BJ (cell line): Measurements from ENCODE around the gene SAMD4B. TPM values are rescaled to one million over a fixed set of nuclear protein-coding genes. Genes with fewer than 3 reads are reported as not detected.

ENCODE experiments used
- CTCF ChIA-PET: fragments of 350-600 bp; formaldehyde crosslinking; extraction: SDS; loops from one replicate; lab custom pipeline; 2021; ENCODE audit warnings: antibody characterized with exemption, inconsistent platforms; lab: Yijun Ruan, JAX
- POLR2A ChIA-PET: fragments of 300-600 bp; sonication (Branson Sonifier 250); formaldehyde crosslinking; extraction: SDS; loops from one replicate; lab custom pipeline; 2021; ENCODE audit warnings: antibody characterized with exemption; lab: Charles Lee
- DNase-seq: peaks from one replicate; pipeline ENCODE4 v3.0.0-alpha.2; 2011; ENCODE audit warnings: low read depth
- H3K27me3 ChIP-seq: 2 replicates; pipeline ENCODE4 v1.6.0; 2011; ENCODE audit warnings: low read length; ENCODE audit not compliant: control insufficient read depth, insufficient read depth
- H3K36me3 ChIP-seq: 2 replicates; pipeline ENCODE4 v1.5.1; 2011; ENCODE audit warnings: low read length; ENCODE audit not compliant: control insufficient read depth, insufficient read depth
- H3K4me3 ChIP-seq: 2 replicates; pipeline ENCODE4 v1.5.1; 2011; ENCODE audit warnings: low read depth, mild to moderate bottlenecking, control low read depth, low read length
- polyA plus RNA-seq: library from polyadenylated mRNA; depleted of rRNA; stranded (reverse); fragments of >200 nt; gene quantifications from 2 replicates; pipeline ENCODE4 v1.2.3, GENCODE V29; 2011
- TF ChIP-seq, protein P1 (sequence below): IDR thresholded peaks from 2 replicates; pipeline ENCODE4 v1.5.1; 2011; ENCODE audit warnings: low read depth, mild to moderate bottlenecking, control low read depth, inconsistent platforms, low read length, moderate library complexity; ENCODE audit not compliant: insufficient read depth

Gene SAMD4B
- polyA plus RNA-seq, 1 experiment, result 75.7 TPM

- no peak for DNase-seq
- ChIA-PET CTCF (interaction anchor here (1.1 to 2.9 kb wide), 4 partner anchors 12 to 56 kb away, joined by 3 to 20 read pairs (median 11); partner anchors contain the start of gene RPS16), POLR2A (interaction anchor here (0.5 to 2.2 kb wide), 2 partner anchors 20 to 65 kb away, joined by 5 to 17 read pairs; partner anchors contain the start of genes RPS16 and TIMM50)
- Histone ChIP-seq H3K27me3 (no peaks in the 10 kb centered on the region), H3K4me3 (peak overlapping the region; percentile 78), H3K36me3 (peaks cover 19% of the 10 kb centered on the region)
- TF ChIP-seq, protein P1, sequence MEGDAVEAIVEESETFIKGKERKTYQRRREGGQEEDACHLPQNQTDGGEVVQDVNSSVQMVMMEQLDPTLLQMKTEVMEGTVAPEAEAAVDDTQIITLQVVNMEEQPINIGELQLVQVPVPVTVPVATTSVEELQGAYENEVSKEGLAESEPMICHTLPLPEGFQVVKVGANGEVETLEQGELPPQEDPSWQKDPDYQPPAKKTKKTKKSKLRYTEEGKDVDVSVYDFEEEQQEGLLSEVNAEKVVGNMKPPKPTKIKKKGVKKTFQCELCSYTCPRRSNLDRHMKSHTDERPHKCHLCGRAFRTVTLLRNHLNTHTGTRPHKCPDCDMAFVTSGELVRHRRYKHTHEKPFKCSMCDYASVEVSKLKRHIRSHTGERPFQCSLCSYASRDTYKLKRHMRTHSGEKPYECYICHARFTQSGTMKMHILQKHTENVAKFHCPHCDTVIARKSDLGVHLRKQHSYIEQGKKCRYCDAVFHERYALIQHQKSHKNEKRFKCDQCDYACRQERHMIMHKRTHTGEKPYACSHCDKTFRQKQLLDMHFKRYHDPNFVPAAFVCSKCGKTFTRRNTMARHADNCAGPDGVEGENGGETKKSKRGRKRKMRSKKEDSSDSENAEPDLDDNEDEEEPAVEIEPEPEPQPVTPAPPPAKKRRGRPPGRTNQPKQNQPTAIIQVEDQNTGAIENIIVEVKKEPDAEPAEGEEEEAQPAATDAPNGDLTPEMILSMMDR, result 0 out of 2 replicates have a peak, but pooled peaks have one; percentile 5
Measured at GRCh38 chr19:39415111-39416046, 73.2 kb downstream of the SAMD4B start.

GRCh38 chr19:39416152-39417120, 74.2 kb downstream of the SAMD4B start:
- no peak for DNase-seq
- TF ChIP-seq, protein P1, result no peak
- POLR2A ChIA-PET, result interaction anchor here (0.5 kb wide), 1 partner anchor 64 kb away, joined by 5 read pairs; the partner anchor contains the start of gene TIMM50
- CTCF ChIA-PET, result interaction anchor here (0.6 to 2.9 kb wide), 4 partner anchors 18 to 375 kb away, joined by 3 to 8 read pairs (median 4); partner anchors contain the start of gene RPS16
- Histone ChIP-seq H3K36me3 (peaks cover 23% of the 10 kb centered on the region), H3K27me3 (no peaks in the 10 kb centered on the region), H3K4me3 (no peak overlapping the region)

GRCh38 chr19:39417463-39418181, 75.4 kb downstream of the SAMD4B start:
- POLR2A ChIA-PET, result no interaction called here
- TF ChIP-seq, protein P1, result no peak
- H3K27me3 ChIP-seq, result no peaks in the 10 kb centered on the region
- CTCF ChIA-PET, result interaction anchor here (1.5 kb wide), 2 partner anchors 19 kb away, joined by 5 read pairs; no protein-coding TSS in a partner anchor
- no peak overlapping the region for H3K4me3 ChIP-seq
- peaks cover 28% of the 10 kb centered on the region for H3K36me3 ChIP-seq
- DNase-seq, result no peak

GRCh38 chr19:39419003-39419402, 76.8 kb downstream of the SAMD4B start:
- Histone ChIP-seq H3K36me3 (peaks cover 36% of the 10 kb centered on the region), H3K4me3 (no peak overlapping the region), H3K27me3 (no peaks in the 10 kb centered on the region)
- CTCF ChIA-PET, result interaction anchor here (0.6 to 1.5 kb wide), 3 partner anchors 21 to 75 kb away, joined by 3 to 5 read pairs (median 4); no protein-coding TSS in a partner anchor
- DNase-seq, result no peak
- TF ChIP-seq, protein P1, result no peak
- POLR2A ChIA-PET, result no interaction called here
